ENCODE data around the gene TICRR. TPM values are rescaled to one million over a fixed set of nuclear protein-coding genes. Genes with fewer than 3 reads are reported as not detected.

The TICRR gene
- total and polyA plus RNA-seq, 5 donors = 0.06 to 0.23 (median 0.13) TPM; not detected in 1

- Histone ChIP-seq H3K27ac (ENCODE audit: low read length) (no peak overlapping the region), H3K9me3 (ENCODE audit: control insufficient read depth, low read length) (no peaks in the 10 kb centered on the region), H3K4me1 (ENCODE audit: control insufficient read depth, insufficient read depth, low read length) (no peaks in the 10 kb centered on the region), H3K4me3 (ENCODE audit: low read length) (no peak overlapping the region), H3K27me3 (ENCODE audit: control insufficient read depth, insufficient read depth) (no peaks in the 10 kb centered on the region)
- DNase-seq (no peak), ATAC-seq (no peak)
- WGBS = 93% methylated on average over 5 of the region's 5 CpGs
- intact Hi-C loops (cut with DNase I) = no loop called here
These were observed 54.6 kb downstream of the TICRR start for GRCh38 chr15:89629829-89630228.

- 95% methylated on average over 14 of the region's 14 CpGs for WGBS
- intact Hi-C loops (cut with DNase I) = no loop called here
- Histone ChIP-seq H3K27ac (ENCODE audit: low read length) (no peak overlapping the region), H3K4me3 (ENCODE audit: low read length) (no peak overlapping the region), H3K27me3 (ENCODE audit: control insufficient read depth, insufficient read depth) (no peaks in the 10 kb centered on the region), H3K9me3 (ENCODE audit: control insufficient read depth, low read length) (no peaks in the 10 kb centered on the region), H3K4me1 (ENCODE audit: control insufficient read depth, insufficient read depth, low read length) (no peaks in the 10 kb centered on the region)
- no peak for ATAC-seq
- no peak for DNase-seq
These were observed 55.0 kb downstream of the TICRR start for GRCh38 chr15:89630260-89630659.

- ATAC-seq = no peak
These were observed 56.0 kb downstream of the TICRR start for GRCh38 chr15:89630974-89631901.

GRCh38 chr15:89631902-89632264, 56.6 kb downstream of the TICRR start:
- no peak overlapping the region for H3K4me3 ChIP-seq (ENCODE audit: low read length)
- WGBS = 82% methylated on average over 10 of the region's 10 CpGs
- no peaks in the 10 kb centered on the region for H3K4me1 ChIP-seq (ENCODE audit: control insufficient read depth, insufficient read depth, low read length)
- ATAC-seq (no peak), DNase-seq (no peak)
- no peaks in the 10 kb centered on the region for H3K9me3 ChIP-seq (ENCODE audit: control insufficient read depth, low read length)
- no peak overlapping the region for H3K27ac ChIP-seq (ENCODE audit: low read length)
- H3K27me3 ChIP-seq (ENCODE audit: control insufficient read depth, insufficient read depth) = no peaks in the 10 kb centered on the region
- intact Hi-C loops (cut with DNase I) = no loop called here

More at GRCh38 chr15:89630974-89631901, 56.0 kb downstream of the TICRR start:
- no peak overlapping the region for H3K4me3 ChIP-seq (ENCODE audit: low read length)
- H3K4me1 ChIP-seq (ENCODE audit: control insufficient read depth, insufficient read depth, low read length) = no peaks in the 10 kb centered on the region
- H3K27ac ChIP-seq (ENCODE audit: low read length) = no peak overlapping the region
- H3K27me3 ChIP-seq (ENCODE audit: control insufficient read depth, insufficient read depth) = no peaks in the 10 kb centered on the region
- 94% methylated on average over 30 of the region's 30 CpGs for WGBS
- intact Hi-C loops (cut with DNase I) = no loop called here
- H3K9me3 ChIP-seq (ENCODE audit: control insufficient read depth, low read length) = no peaks in the 10 kb centered on the region
- DNase-seq = peak in 1 of 3 donors; percentile 38

GRCh38 chr15:89632563-89633430, 57.5 kb downstream of the TICRR start:
- DNase-seq (no peak), ATAC-seq (no peak)
- Histone ChIP-seq H3K27ac (ENCODE audit: low read length) (no peak overlapping the region), H3K4me3 (ENCODE audit: low read length) (no peak overlapping the region), H3K27me3 (ENCODE audit: control insufficient read depth, insufficient read depth) (no peaks in the 10 kb centered on the region), H3K9me3 (ENCODE audit: control insufficient read depth, low read length) (no peaks in the 10 kb centered on the region), H3K4me1 (ENCODE audit: control insufficient read depth, insufficient read depth, low read length) (no peaks in the 10 kb centered on the region)
- WGBS = 97% methylated on average over 18 of the region's 18 CpGs
- intact Hi-C loops (cut with DNase I) = no loop called here

GRCh38 chr15:89633585-89633984, 58.3 kb downstream of the TICRR start:
- Histone ChIP-seq H3K4me1 (ENCODE audit: control insufficient read depth, insufficient read depth, low read length) (no peaks in the 10 kb centered on the region), H3K27ac (ENCODE audit: low read length) (no peak overlapping the region), H3K27me3 (ENCODE audit: control insufficient read depth, insufficient read depth) (no peaks in the 10 kb centered on the region), H3K4me3 (ENCODE audit: low read length) (no peak overlapping the region), H3K9me3 (ENCODE audit: control insufficient read depth, low read length) (no peaks in the 10 kb centered on the region)
- ATAC-seq = no peak
- 94% methylated on average over 23 of the region's 23 CpGs for WGBS
- intact Hi-C loops (cut with DNase I) = no loop called here
- DNase-seq = peak in 1 of 3 donors; percentile 52

- WGBS = 97% methylated on average over 5 of the region's 5 CpGs
- Histone ChIP-seq H3K9me3 (ENCODE audit: control insufficient read depth, low read length) (no peaks in the 10 kb centered on the region), H3K4me1 (ENCODE audit: control insufficient read depth, insufficient read depth, low read length) (no peaks in the 10 kb centered on the region), H3K27ac (ENCODE audit: low read length) (no peak overlapping the region), H3K27me3 (ENCODE audit: control insufficient read depth, insufficient read depth) (no peaks in the 10 kb centered on the region), H3K4me3 (ENCODE audit: low read length) (no peak overlapping the region)
- DNase-seq (no peak), ATAC-seq (no peak)
- intact Hi-C loops (cut with DNase I) = no loop called here
These were observed 65.0 kb downstream of the TICRR start for GRCh38 chr15:89640245-89640644.

GRCh38 chr15:89641053-89641452, 65.8 kb downstream of the TICRR start:
- DNase-seq (no peak), ATAC-seq (peak in 1 of 2 donors; percentile 17)
- Histone ChIP-seq H3K4me1 (ENCODE audit: control insufficient read depth, insufficient read depth, low read length) (no peaks in the 10 kb centered on the region), H3K4me3 (ENCODE audit: low read length) (no peak overlapping the region), H3K27ac (ENCODE audit: low read length) (no peak overlapping the region), H3K9me3 (ENCODE audit: control insufficient read depth, low read length) (no peaks in the 10 kb centered on the region), H3K27me3 (ENCODE audit: control insufficient read depth, insufficient read depth) (no peaks in the 10 kb centered on the region)
- intact Hi-C loops (cut with DNase I) = no loop called here
- WGBS = 69% methylated on average over 5 of the region's 5 CpGs

- DNase-seq (no peak), ATAC-seq (peak in 1 of 2 donors; percentile 28)
- no peak overlapping the region for H3K4me3 ChIP-seq (ENCODE audit: low read length)
- no peaks in the 10 kb centered on the region for H3K9me3 ChIP-seq (ENCODE audit: control insufficient read depth, low read length)
- H3K27me3 ChIP-seq (ENCODE audit: control insufficient read depth, insufficient read depth) = no peaks in the 10 kb centered on the region
- intact Hi-C loops (cut with DNase I) = no loop called here
- H3K4me1 ChIP-seq (ENCODE audit: control insufficient read depth, insufficient read depth, low read length) = no peaks in the 10 kb centered on the region
- WGBS = 93% methylated on average over 16 of the region's 16 CpGs
- H3K27ac ChIP-seq (ENCODE audit: low read length) = no peak overlapping the region
These were observed 66.8 kb downstream of the TICRR start for GRCh38 chr15:89642106-89642505.

- DNase-seq = no peak
- peak in 1 of 2 donors; percentile 12 for ATAC-seq
- Histone ChIP-seq H3K9me3 (ENCODE audit: control insufficient read depth, low read length) (no peaks in the 10 kb centered on the region), H3K4me1 (ENCODE audit: control insufficient read depth, insufficient read depth, low read length) (no peaks in the 10 kb centered on the region), H3K27me3 (ENCODE audit: control insufficient read depth, insufficient read depth) (no peaks in the 10 kb centered on the region), H3K27ac (ENCODE audit: low read length) (no peak overlapping the region), H3K4me3 (ENCODE audit: low read length) (no peak overlapping the region)
- WGBS = 94% methylated on average over 8 of the region's 8 CpGs
- intact Hi-C loops (cut with DNase I) = no loop called here
These were observed 70.4 kb downstream of the TICRR start for GRCh38 chr15:89645680-89646079.
